Stomach smooth muscle (tissue), 2 donors: ENCODE measurements around the gene ATRN.

Experiments
- H3K27ac ChIP-seq: one replicate; pipeline ENCODE4 v1.7.0; 2013; ENCODE audit warnings: mild to moderate bottlenecking, low read length, inconsistent platforms
- H3K27me3 ChIP-seq, 2 donors: one replicate each; pipeline ENCODE4 v1.7.0; 2013; ENCODE audit warnings: low read length in 2 of 2; ENCODE audit not compliant: insufficient read depth in 2 of 2, control insufficient read depth in 1 of 2
- H3K36me3 ChIP-seq, 2 donors: one replicate each; pipeline ENCODE4 v1.7.0; 2013; ENCODE audit warnings: low read length in 2 of 2; ENCODE audit not compliant: control insufficient read depth in 2 of 2, insufficient read depth in 2 of 2
- H3K4me1 ChIP-seq: one replicate; pipeline ENCODE4 v1.7.0; 2013; ENCODE audit warnings: low read length; ENCODE audit not compliant: control insufficient read depth, insufficient read depth
- H3K4me3 ChIP-seq, 2 donors: one replicate each; pipeline ENCODE4 v1.7.0; 2013; ENCODE audit warnings: low read length in 2 of 2
- H3K9ac ChIP-seq, 2 donors: one replicate each; pipeline ENCODE4 v1.7.0; 2013; ENCODE audit warnings: low read length in 2 of 2, mild to moderate bottlenecking in 1 of 2
- H3K9me3 ChIP-seq, 2 donors: one replicate each; pipeline ENCODE4 v1.7.0; 2013; ENCODE audit warnings: low read length in 2 of 2; ENCODE audit not compliant: control insufficient read depth in 2 of 2
- donor health status: healthy.
- donor health status: Pancreatic carcinoma.

The ATRN gene

DNA sequence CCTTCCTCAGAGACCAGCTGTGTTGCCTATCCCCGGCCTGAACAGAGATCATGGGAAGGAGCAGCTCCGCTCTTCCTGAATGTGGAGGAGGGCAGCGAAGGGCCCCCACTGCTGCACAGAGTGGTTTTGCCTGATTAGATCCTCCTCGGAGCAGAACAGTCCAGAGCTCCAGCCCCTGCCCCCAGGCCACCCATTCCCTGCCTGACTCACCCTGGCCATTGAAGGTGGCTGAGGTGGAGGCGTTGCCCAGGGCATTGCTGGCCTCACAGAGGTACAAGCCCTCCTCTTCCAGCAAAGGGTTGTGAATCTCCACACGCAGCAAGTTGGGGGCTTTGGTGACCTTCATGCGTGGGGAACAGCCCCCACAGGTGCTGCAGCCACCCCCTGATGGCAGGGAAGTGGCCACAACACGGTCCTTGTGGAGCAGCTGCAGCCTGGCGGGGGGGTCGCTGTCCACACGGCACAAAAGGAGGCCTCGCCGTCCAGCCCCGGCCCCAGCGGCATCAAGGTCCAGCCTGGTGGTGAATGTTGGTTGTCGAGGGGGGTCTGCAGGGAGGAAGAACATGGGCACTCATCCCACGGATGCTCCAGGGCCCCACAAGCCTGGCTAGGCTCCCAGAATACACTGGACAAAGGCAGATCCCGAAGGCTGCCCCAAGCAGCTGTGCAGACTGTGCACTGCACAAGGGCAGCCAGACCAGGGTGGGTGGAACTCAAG, 226.9 kb downstream of the ATRN start:
- no peak overlapping the region for H3K27ac ChIP-seq
- H3K36me3 ChIP-seq = no peaks in the 10 kb centered on the region
- no peak overlapping the region for H3K4me3 ChIP-seq
- H3K27me3 ChIP-seq = no peaks in the 10 kb centered on the region
- H3K9me3 ChIP-seq = peaks cover 3 to 5% of the 10 kb centered on the region in 2 donors
- no peak overlapping the region for H3K9ac ChIP-seq
- peaks cover 2% of the 10 kb centered on the region for H3K4me1 ChIP-seq

DNA sequence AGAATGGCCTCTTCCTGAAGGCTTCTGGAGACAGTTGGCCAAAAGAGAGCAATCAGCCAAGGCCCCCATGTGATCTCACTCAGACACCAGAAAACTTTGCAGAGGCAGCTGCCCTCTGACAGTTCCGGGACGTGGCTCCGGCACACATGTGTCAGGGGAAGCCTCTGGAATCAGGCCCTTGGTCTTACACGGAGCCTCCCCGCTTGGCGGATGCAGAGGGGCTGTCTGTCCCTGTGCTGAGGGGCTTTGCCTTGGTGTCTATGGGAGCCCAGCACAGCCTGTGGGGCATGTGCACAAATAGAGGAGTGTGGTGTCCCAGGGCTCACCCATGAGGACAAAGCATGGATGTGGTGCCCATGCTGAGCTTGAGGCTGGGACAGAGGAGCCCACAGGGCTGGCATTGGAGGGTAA, 227.8 kb downstream of the ATRN start:
- Histone ChIP-seq H3K4me1 (peaks cover 2% of the 10 kb centered on the region), H3K9ac (no peak overlapping the region), H3K27me3 (no peaks in the 10 kb centered on the region), H3K36me3 (no peaks in the 10 kb centered on the region), H3K27ac (no peak overlapping the region), H3K4me3 (no peak overlapping the region), H3K9me3 (peaks cover 3 to 5% of the 10 kb centered on the region in 2 donors)

DNA sequence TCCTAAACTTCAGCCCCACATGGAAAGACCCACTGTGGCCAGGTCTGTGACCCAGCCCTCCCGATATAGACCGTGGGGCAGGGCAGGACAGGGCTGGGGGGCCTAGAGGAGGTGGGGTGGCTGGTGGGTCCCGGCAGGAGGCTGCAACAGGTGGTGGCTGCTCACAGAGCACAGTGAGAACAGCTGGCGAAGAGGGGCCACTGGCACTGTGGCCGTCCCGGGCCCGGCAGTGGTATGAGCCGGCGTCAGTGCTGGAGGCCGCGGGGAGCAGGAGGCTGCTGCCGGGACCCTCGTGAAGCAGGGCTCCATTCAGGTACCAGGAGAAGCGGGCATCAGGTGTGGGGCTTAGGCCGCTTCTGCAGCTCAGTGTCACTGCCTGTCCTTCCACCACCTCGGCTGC, 228.2 kb downstream of the ATRN start:
- Histone ChIP-seq H3K4me1 (peaks cover 2% of the 10 kb centered on the region), H3K36me3 (no peaks in the 10 kb centered on the region), H3K4me3 (no peak overlapping the region), H3K27me3 (no peaks in the 10 kb centered on the region), H3K27ac (no peak overlapping the region), H3K9ac (no peak overlapping the region), H3K9me3 (peaks cover 3 to 5% of the 10 kb centered on the region in 2 donors)
